ENCODE results near the gene SCN1A.

GRCh38 chr2:166104773-166105172 is 23.0 kb downstream of the SCN1A start:
- no peak for TF ChIP-seq CTCF (IDR thresholded peaks at IDR 0.05)
- no peak for TF ChIP-seq POLR2A (IDR thresholded peaks at IDR 0.05)

Measured in testis (tissue), 2 donors.